H9 (cell line): ENCODE results near the gene HERPUD2. TPM values are rescaled to one million over a fixed set of nuclear protein-coding genes. Genes with fewer than 3 reads are reported as not detected.
A peak's percentile ranks its signal among the peaks of the same experiment; 100 is the strongest.
"Not testable (repeated sequence)": the region's sequence is repeated elsewhere in the genome, so short reads cannot be mapped to it uniquely, and the experiment has no call there.

Source experiments
- DNase-seq: peaks from one replicate; pipeline ENCODE4 v3.0.0-alpha.2; 2017
- H2AFZ ChIP-seq: one replicate; pipeline ENCODE4 v1.6.1; 2013; ENCODE audit warnings: mild to moderate bottlenecking, low read length, control low read depth, moderate library complexity
- H2AK5ac ChIP-seq: 2 replicates; pipeline ENCODE4 v1.6.1; 2013; ENCODE audit warnings: low read length, control low read depth, mixed read lengths; ENCODE audit not compliant: insufficient read length
- H2BK120ac ChIP-seq: one replicate; pipeline ENCODE4 v1.6.1; 2013; ENCODE audit warnings: low read depth, mild to moderate bottlenecking, low read length, control low read depth, inconsistent platforms; ENCODE audit not compliant: poor library complexity, severe bottlenecking
- H2BK12ac ChIP-seq: 2 replicates; pipeline ENCODE4 v1.6.1; 2013; ENCODE audit warnings: low read length, control low read depth, mixed read lengths, low read depth; ENCODE audit not compliant: insufficient read length
- H2BK15ac ChIP-seq: 2 replicates; pipeline ENCODE4 v1.6.1; 2013; ENCODE audit warnings: low read depth, low read length, control low read depth
- H2BK20ac ChIP-seq: one replicate; pipeline ENCODE4 v1.6.1; 2013; ENCODE audit warnings: low read depth, mild to moderate bottlenecking, low read length, control low read depth, inconsistent platforms; ENCODE audit not compliant: poor library complexity, severe bottlenecking
- H2BK5ac ChIP-seq: 2 replicates; pipeline ENCODE4 v1.6.1; 2013; ENCODE audit warnings: low read length, control low read depth, mixed read lengths; ENCODE audit not compliant: insufficient read length
- H3K14ac ChIP-seq: 2 replicates; pipeline ENCODE4 v1.6.1; 2013; ENCODE audit warnings: low read length, control low read depth; ENCODE audit not compliant: insufficient read depth
- H3K18ac ChIP-seq: 2 replicates; pipeline ENCODE4 v1.6.1; 2013; ENCODE audit warnings: low read depth, mild to moderate bottlenecking, mixed read lengths, low read length, control low read depth; ENCODE audit not compliant: insufficient read length
- H3K23ac ChIP-seq: 2 replicates; pipeline ENCODE4 v1.6.1; 2013; ENCODE audit warnings: low read length, control low read depth, mixed read lengths, low read depth; ENCODE audit not compliant: insufficient read length
- H3K23me2 ChIP-seq: 2 replicates; pipeline ENCODE4 v1.6.1; 2013; ENCODE audit warnings: low read depth, mild to moderate bottlenecking, mixed read lengths, low read length, control low read depth; ENCODE audit not compliant: insufficient read length, poor library complexity, severe bottlenecking
- H3K27ac ChIP-seq: 2 replicates; pipeline ENCODE4 v1.5.1; 2013; ENCODE audit warnings: low read length, control low read depth, mixed read lengths, low read depth; ENCODE audit not compliant: insufficient read length
- H3K27me3 ChIP-seq: 2 replicates; pipeline ENCODE4 v1.6.1; 2013; ENCODE audit warnings: low read length, control low read depth, inconsistent platforms; ENCODE audit not compliant: insufficient read depth
- H3K4ac ChIP-seq: 2 replicates; pipeline ENCODE4 v1.6.1; 2013; ENCODE audit warnings: low read depth, mild to moderate bottlenecking, control low read depth, inconsistent platforms, low read length, moderate library complexity
- H3K4me1 ChIP-seq: 2 replicates; pipeline ENCODE4 v1.6.1; 2013; ENCODE audit warnings: low read length, control low read depth, inconsistent platforms; ENCODE audit not compliant: insufficient read depth
- H3K4me2 ChIP-seq: 2 replicates; pipeline ENCODE4 v1.6.1; 2013; ENCODE audit warnings: low read length, control low read depth, mixed read lengths; ENCODE audit not compliant: insufficient read length, insufficient read depth
- H3K56ac ChIP-seq: 2 replicates; pipeline ENCODE4 v1.6.1; 2013; ENCODE audit warnings: low read depth, mild to moderate bottlenecking, mixed read lengths, low read length, control low read depth; ENCODE audit not compliant: insufficient read length
- H3K79me1 ChIP-seq: 2 replicates; pipeline ENCODE4 v1.6.1; 2013; ENCODE audit warnings: low read depth, mild to moderate bottlenecking, moderate library complexity, low read length, control low read depth, inconsistent platforms; ENCODE audit not compliant: insufficient read depth, poor library complexity, severe bottlenecking
- H3K79me2 ChIP-seq: 2 replicates; pipeline ENCODE4 v1.6.1; 2013; ENCODE audit warnings: low read length, control low read depth, inconsistent platforms; ENCODE audit not compliant: insufficient read depth
- H3K9ac ChIP-seq: 2 replicates; pipeline ENCODE4 v1.6.1; 2013; ENCODE audit warnings: low read length, control low read depth, mixed read lengths; ENCODE audit not compliant: insufficient read length; ENCODE audit errors: extremely low read depth
- H3K9me3 ChIP-seq: one replicate; pipeline ENCODE4 v1.6.1; 2013; ENCODE audit warnings: low read depth, low read length, inconsistent platforms; ENCODE audit not compliant: control insufficient read depth
- H3T11ph ChIP-seq: one replicate; pipeline ENCODE4 v1.6.1; 2013; ENCODE audit warnings: mild to moderate bottlenecking, low read length, control low read depth, inconsistent platforms
- H4K20me1 ChIP-seq: one replicate; pipeline ENCODE4 v1.6.1; 2013; ENCODE audit not compliant: control insufficient read depth, insufficient read length, insufficient read depth
- H4K5ac ChIP-seq: 2 replicates; pipeline ENCODE4 v1.6.1; 2013; ENCODE audit warnings: low read depth, mild to moderate bottlenecking, mixed read lengths, low read length, control low read depth; ENCODE audit not compliant: insufficient read length
- H4K8ac ChIP-seq: replicated peaks from 2 replicates; pipeline ENCODE4 v1.6.1; 2013; ENCODE audit warnings: low read length, control low read depth, mixed read lengths, low read depth; ENCODE audit not compliant: insufficient read length
- H4K91ac ChIP-seq: 2 replicates; pipeline ENCODE4 v1.6.1; 2013; ENCODE audit warnings: low read depth, mild to moderate bottlenecking, moderate library complexity, mixed read lengths, low read length, control low read depth; ENCODE audit not compliant: insufficient read length
- H3K27ac Mint-ChIP-seq, 3 experiments: 2 replicates in 2 of 3; 3 replicates in 1 of 3; pipeline ENCODE4 v1.8.0; 2020 to 2021; ENCODE audit warnings: mixed read lengths in 3 of 3, mild to moderate bottlenecking in 1 of 3, moderate library complexity in 1 of 3
- H3K27me3 Mint-ChIP-seq: 2 replicates; pipeline ENCODE4 v1.8.0; 2021; ENCODE audit warnings: low read depth, mild to moderate bottlenecking, moderate library complexity, mixed read lengths
- H3K36me3 Mint-ChIP-seq, 3 experiments: 2 replicates in 2 of 3; 3 replicates in 1 of 3; pipeline ENCODE4 v1.8.0; 2020 to 2021; ENCODE audit warnings: low read depth in 3 of 3, mixed read lengths in 3 of 3; ENCODE audit not compliant: insufficient read depth in 1 of 3
- H3K4me1 Mint-ChIP-seq, 2 experiments: 2 replicates each; pipeline ENCODE4 v1.8.0; 2020; ENCODE audit warnings: mixed read lengths in 2 of 2
- H3K4me3 Mint-ChIP-seq, 2 experiments: 2 replicates in 1 of 2; 3 replicates in 1 of 2; pipeline ENCODE4 v1.8.0; 2020 to 2021; ENCODE audit warnings: mild to moderate bottlenecking in 2 of 2, mixed read lengths in 2 of 2, moderate library complexity in 1 of 2
- H3K9me3 Mint-ChIP-seq, 2 experiments: 2 replicates in 1 of 2; 3 replicates in 1 of 2; pipeline ENCODE4 v1.8.0; 2020; ENCODE audit warnings: mild to moderate bottlenecking in 2 of 2, mixed read lengths in 2 of 2, moderate library complexity in 1 of 2
- WGBS: extraction: QIAGEN DNeasy Blood & Tissue Kit; methylation state at CpG from one replicate; pipeline ENCODE4 v1.1.7; 2013; ENCODE audit warnings: missing lambda C conversion rate, low lambda C conversion rate, mixed read lengths; ENCODE audit not compliant: insufficient read length; ENCODE audit errors: extremely low coverage; 5-methylcytosine and 5-hydroxymethylcytosine counted together
- total RNA-seq: library from RNA; stranded (reverse); gene quantifications from 2 replicates; pipeline ENCODE4 v1.2.1, GENCODE V29; 2021
- TF ChIP-seq, protein P1 (sequence below): fragments of 200-600 bp; sonication (generic); conservative IDR thresholded peaks from 3 replicates; pipeline ENCODE4 v1.8.0; 2021; ENCODE audit warnings: antibody characterized with exemption, mild to moderate bottlenecking

The HERPUD2 gene
- total RNA-seq, 1 experiment from 2014 or later = 17.0 TPM

GRCh38 chr7:35670856-35671569 is 23.9 kb downstream of the HERPUD2 start:
- no peak overlapping the region for H4K8ac ChIP-seq
- TF ChIP-seq, protein P1, sequence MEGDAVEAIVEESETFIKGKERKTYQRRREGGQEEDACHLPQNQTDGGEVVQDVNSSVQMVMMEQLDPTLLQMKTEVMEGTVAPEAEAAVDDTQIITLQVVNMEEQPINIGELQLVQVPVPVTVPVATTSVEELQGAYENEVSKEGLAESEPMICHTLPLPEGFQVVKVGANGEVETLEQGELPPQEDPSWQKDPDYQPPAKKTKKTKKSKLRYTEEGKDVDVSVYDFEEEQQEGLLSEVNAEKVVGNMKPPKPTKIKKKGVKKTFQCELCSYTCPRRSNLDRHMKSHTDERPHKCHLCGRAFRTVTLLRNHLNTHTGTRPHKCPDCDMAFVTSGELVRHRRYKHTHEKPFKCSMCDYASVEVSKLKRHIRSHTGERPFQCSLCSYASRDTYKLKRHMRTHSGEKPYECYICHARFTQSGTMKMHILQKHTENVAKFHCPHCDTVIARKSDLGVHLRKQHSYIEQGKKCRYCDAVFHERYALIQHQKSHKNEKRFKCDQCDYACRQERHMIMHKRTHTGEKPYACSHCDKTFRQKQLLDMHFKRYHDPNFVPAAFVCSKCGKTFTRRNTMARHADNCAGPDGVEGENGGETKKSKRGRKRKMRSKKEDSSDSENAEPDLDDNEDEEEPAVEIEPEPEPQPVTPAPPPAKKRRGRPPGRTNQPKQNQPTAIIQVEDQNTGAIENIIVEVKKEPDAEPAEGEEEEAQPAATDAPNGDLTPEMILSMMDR = no peak
- peaks cover 13% of the 10 kb centered on the region for H3K9me3 ChIP-seq
- no peak overlapping the region for H2BK15ac ChIP-seq
- no peak overlapping the region for H4K5ac ChIP-seq
- H3K4me2 ChIP-seq = peak overlapping the region; percentile 22
- H2AFZ ChIP-seq = no peak overlapping the region
- H3K27ac ChIP-seq = peak overlapping the region; percentile 84
- H3K14ac ChIP-seq = no peak overlapping the region
- H3K36me3 Mint-ChIP-seq = peaks cover 19 to 28% (median 26%) of the 10 kb centered on the region in 3 experiments
- H4K20me1 ChIP-seq = no peaks in the 10 kb centered on the region
- no peak overlapping the region for H4K91ac ChIP-seq
- H3K79me2 ChIP-seq = no peaks in the 10 kb centered on the region
- peaks cover 8 to 13% of the 10 kb centered on the region in 2 experiments for H3K9me3 Mint-ChIP-seq
- no peak overlapping the region for H3K4ac ChIP-seq
- H2BK120ac ChIP-seq = no peak overlapping the region
- no peaks in the 10 kb centered on the region for H3K79me1 ChIP-seq
- H3K4me1 ChIP-seq = no peaks in the 10 kb centered on the region
- no peak overlapping the region for H3K18ac ChIP-seq
- H2AK5ac ChIP-seq = no peak overlapping the region
- no peaks in the 10 kb centered on the region for H3K27me3 Mint-ChIP-seq
- H2BK5ac ChIP-seq = no peak overlapping the region
- H2BK12ac ChIP-seq = no peak overlapping the region
- no peak overlapping the region for H3K9ac ChIP-seq
- peak overlapping the region; percentile 54 to 98 (median 86); a peak in 6 of 7 replicates for H3K27ac Mint-ChIP-seq
- no peaks in the 10 kb centered on the region for H3K23me2 ChIP-seq
- H3T11ph ChIP-seq = peak overlapping the region; percentile 92
- no peak for DNase-seq
- H3K4me3 Mint-ChIP-seq = no peak overlapping the region
- peaks cover 43 to 51% of the 10 kb centered on the region in 2 experiments for H3K4me1 Mint-ChIP-seq
- H3K27me3 ChIP-seq = no peaks in the 10 kb centered on the region
- no CpG with 5 or more reads among the region's 3 CpGs for WGBS
- H3K23ac ChIP-seq = no peak overlapping the region
- H2BK20ac ChIP-seq = no peak overlapping the region
- no peak overlapping the region for H3K56ac ChIP-seq

DNA sequence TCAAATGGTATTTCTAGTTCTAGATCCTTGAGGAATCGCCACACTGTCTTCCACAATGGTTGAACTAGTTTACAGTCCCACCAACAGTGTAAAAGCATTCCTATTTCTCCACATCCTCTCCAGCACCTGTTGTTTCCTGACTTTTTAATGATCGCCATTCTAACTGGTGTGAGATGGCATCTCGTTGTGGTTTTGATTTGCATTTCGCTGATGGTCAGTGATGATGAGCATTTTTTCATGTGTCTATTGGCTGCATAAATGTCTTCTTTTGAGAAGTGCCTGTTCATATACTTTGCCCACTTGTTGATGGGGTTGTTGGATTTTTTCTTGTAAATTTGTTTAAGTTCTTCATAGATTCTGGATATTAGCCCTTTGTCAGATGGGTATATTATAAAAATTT is 34.5 kb downstream of the HERPUD2 start:
- not testable (repeated sequence) for H3K27me3 ChIP-seq, H2AFZ ChIP-seq, H3K4me1 ChIP-seq, H3K23ac ChIP-seq, H4K5ac ChIP-seq, H3K27ac Mint-ChIP-seq, DNase-seq, H2AK5ac ChIP-seq, H3K14ac ChIP-seq, H3K79me2 ChIP-seq, H3K27me3 Mint-ChIP-seq, H2BK5ac ChIP-seq, H3K79me1 ChIP-seq, H3K4me1 Mint-ChIP-seq, H3K23me2 ChIP-seq, H2BK120ac ChIP-seq, H2BK20ac ChIP-seq, H3K4ac ChIP-seq, H3K56ac ChIP-seq, H2BK12ac ChIP-seq, H2BK15ac ChIP-seq, H3K18ac ChIP-seq, H3K4me2 ChIP-seq, H4K8ac ChIP-seq, H4K20me1 ChIP-seq, H3K9ac ChIP-seq, H4K91ac ChIP-seq, H3T11ph ChIP-seq, H3K9me3 ChIP-seq, H3K27ac ChIP-seq, H3K4me3 Mint-ChIP-seq
- WGBS = no CpG with 5 or more reads among the region's 4 CpGs
- Mint-ChIP-seq H3K9me3 (peaks cover 42 to 43% of the 10 kb centered on the region in 2 experiments), H3K36me3 (peaks cover 43 to 54% (median 54%) of the 10 kb centered on the region in 3 experiments)
